Activated naive CD4-positive, alpha-beta T cell treated with anti-CD3 and anti-CD28 coated beads for 36 hours (primary cell): ENCODE results near the gene ADIPOR1. TPM values are rescaled to one million over a fixed set of nuclear protein-coding genes. Genes with fewer than 3 reads are reported as not detected.
"Not testable (repeated sequence)": the region's sequence is repeated elsewhere in the genome, so short reads cannot be mapped to it uniquely, and the experiment has no call there.

Source experiments
- CTCF ChIA-PET: fragments of 350-600 bp; sonication (Branson Sonifier 250); formaldehyde crosslinking; loops from one replicate; lab custom pipeline; 2021; ENCODE audit warnings: antibody characterized with exemption; lab: Charles Lee
- DNase-seq: peaks from one replicate; pipeline ENCODE4 v3.0.0-alpha.2; 2020
- H3K27ac Mint-ChIP-seq: one replicate; pipeline ENCODE4 v1.8.0; 2021; ENCODE audit warnings: mild to moderate bottlenecking, mixed read lengths
- H3K27me3 Mint-ChIP-seq: one replicate; pipeline ENCODE4 v1.8.0; 2021; ENCODE audit warnings: low read depth, mixed read lengths
- H3K36me3 Mint-ChIP-seq: one replicate; pipeline ENCODE4 v1.8.0; 2021; ENCODE audit warnings: low read depth, mixed read lengths
- H3K4me1 Mint-ChIP-seq: one replicate; pipeline ENCODE4 v1.8.0; 2021; ENCODE audit warnings: low read depth, mixed read lengths
- H3K4me3 Mint-ChIP-seq: one replicate; pipeline ENCODE4 v1.8.0; 2021; ENCODE audit warnings: mild to moderate bottlenecking, moderate library complexity, mixed read lengths
- H3K9me3 Mint-ChIP-seq: one replicate; pipeline ENCODE4 v1.8.0; 2021; ENCODE audit warnings: mixed read lengths
- intact Hi-C: fragments of 100-400 bp; cut with micrococcal nuclease; formaldehyde crosslinking; loops from one replicate; pipeline ENCODE4 v1.15.1; 2023
- total RNA-seq, 2 experiments: library from RNA; stranded (reverse); gene quantifications; one replicate each; pipeline ENCODE4 v1.2.3, GENCODE V29; 2021

The ADIPOR1 gene
- total RNA-seq, 2 experiments from 2014 or later = 75.5 to 77.0 TPM

DNA sequence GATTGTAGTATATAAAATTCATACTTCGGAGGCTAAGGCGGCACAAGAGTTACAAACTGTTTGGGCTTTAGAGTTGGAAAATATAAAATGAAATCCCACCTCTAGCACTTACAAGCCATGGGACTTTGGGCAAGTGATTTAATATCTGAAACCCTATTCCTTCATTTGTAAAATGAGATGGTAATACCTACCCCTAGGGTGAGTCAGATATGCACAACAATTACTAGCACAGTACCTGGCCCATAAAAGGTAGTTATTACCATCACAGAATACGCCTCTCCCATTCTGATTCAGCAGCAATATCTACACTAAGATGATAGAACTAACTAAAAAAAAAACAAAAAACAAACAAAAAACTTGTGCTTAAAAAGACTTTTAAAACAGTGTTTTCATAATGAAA lies 34.6 kb downstream of the ADIPOR1 start:
- Mint-ChIP-seq H3K27me3 (no peaks in the 10 kb centered on the region), H3K27ac (no peak overlapping the region), H3K4me1 (peaks cover 24% of the 10 kb centered on the region), H3K4me3 (no peak overlapping the region), H3K9me3 (no peaks in the 10 kb centered on the region), H3K36me3 (peaks cover 5% of the 10 kb centered on the region)
- CTCF ChIA-PET = interaction anchor here (0.6 to 0.7 kb wide), 2 partner anchors 103 to 161 kb away, joined by 3 to 4 read pairs; no protein-coding TSS in a partner anchor
- no peak for DNase-seq
- intact Hi-C loops = no loop called here

DNA sequence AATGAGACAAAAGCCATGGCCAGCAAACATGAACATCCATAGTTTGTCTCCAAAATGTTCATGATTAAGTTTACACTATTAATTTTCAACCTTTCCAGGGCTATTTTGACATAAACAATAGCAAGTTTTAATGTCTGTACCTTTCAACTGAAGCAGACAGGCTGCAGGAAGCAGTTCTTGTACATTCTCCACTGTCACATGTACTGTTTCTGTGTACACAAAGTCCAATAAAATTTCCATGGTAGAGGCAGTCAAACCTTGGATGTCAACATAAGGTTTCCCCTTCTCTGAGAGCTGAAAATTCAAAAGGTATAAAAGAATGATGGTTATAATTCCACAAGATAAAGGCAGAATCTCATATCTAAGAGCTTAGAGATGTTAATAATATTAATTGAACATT lies 38.5 kb downstream of the ADIPOR1 start:
- Mint-ChIP-seq H3K27me3 (no peaks in the 10 kb centered on the region), H3K9me3 (no peaks in the 10 kb centered on the region), H3K4me3 (no peak overlapping the region), H3K36me3 (peaks cover 21% of the 10 kb centered on the region), H3K4me1 (peaks cover 14% of the 10 kb centered on the region), H3K27ac (no peak overlapping the region)
- intact Hi-C loops = no loop called here
- no peak for DNase-seq
- CTCF ChIA-PET = no interaction called here

DNA sequence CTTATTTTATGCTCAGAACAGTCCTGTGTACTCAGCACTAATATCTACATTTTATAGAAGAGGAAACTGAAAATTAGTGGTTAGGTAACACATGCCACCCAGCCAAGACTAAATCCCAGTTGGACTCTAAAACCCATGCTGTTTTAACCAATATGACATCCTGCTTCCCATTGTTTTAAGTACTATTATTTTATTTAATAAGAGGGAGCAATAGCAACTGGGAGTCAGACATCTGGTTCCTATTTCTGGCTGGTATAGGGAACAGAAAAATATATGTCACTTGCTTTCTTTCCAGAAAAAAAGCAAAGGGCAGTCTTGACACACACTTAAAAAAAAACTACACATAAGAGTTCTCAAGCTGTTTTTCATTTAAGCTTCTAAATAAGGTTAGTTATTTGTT lies 43.0 kb downstream of the ADIPOR1 start:
- CTCF ChIA-PET = no interaction called here
- peaks cover 43% of the 10 kb centered on the region for H3K36me3 Mint-ChIP-seq
- no peak for DNase-seq
- H3K4me3 Mint-ChIP-seq = no peak overlapping the region
- H3K27ac Mint-ChIP-seq = no peak overlapping the region
- intact Hi-C loops = no loop called here
- H3K27me3 Mint-ChIP-seq = no peaks in the 10 kb centered on the region
- H3K4me1 Mint-ChIP-seq = no peaks in the 10 kb centered on the region
- H3K9me3 Mint-ChIP-seq = no peaks in the 10 kb centered on the region

DNA sequence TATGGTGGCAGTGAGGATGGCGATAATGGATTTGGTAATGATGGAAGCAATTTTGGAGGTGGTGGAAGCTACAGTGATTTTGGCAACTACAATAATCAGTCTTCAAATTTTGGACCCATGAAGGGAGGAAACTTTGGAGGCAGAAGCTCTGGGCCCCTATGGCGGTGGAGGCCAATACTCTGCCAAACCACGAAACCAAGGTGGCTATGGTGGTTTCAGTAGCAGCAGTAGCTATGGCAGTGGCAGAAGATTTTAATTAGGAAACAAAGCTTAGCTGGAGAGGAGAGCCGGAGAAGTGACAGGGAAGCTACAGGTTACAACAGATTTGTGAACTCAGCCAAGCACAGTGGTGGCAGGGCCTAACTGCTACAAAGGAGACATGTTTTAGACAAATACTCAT lies 45.6 kb downstream of the ADIPOR1 start:
- intact Hi-C loops, CTCF ChIA-PET, DNase-seq, H3K27me3 Mint-ChIP-seq, H3K9me3 Mint-ChIP-seq, H3K4me1 Mint-ChIP-seq, H3K4me3 Mint-ChIP-seq, H3K27ac Mint-ChIP-seq: not testable (repeated sequence)
- peaks cover 40% of the 10 kb centered on the region for H3K36me3 Mint-ChIP-seq

DNA sequence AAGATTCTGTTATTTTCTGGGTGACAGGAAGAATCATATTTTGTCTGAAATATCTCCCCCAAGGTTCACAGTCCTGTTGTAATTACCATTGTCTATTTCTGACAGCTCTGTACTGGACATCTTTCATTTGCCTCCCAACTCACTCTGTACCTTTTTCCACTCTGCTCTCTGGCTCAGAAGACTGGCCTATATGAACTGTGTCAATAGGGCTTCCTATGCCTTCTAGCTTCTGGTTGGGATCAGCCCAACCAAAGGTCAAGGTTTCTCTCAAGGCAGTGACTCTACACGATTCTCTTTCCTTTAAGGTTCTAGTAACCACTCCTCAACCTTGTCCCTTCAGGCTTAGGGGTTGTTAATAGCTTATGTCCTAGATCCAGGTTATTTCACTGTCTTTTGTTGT lies 48.6 kb downstream of the ADIPOR1 start:
- CTCF ChIA-PET = no interaction called here
- Mint-ChIP-seq H3K27me3 (no peaks in the 10 kb centered on the region), H3K4me1 (no peaks in the 10 kb centered on the region), H3K9me3 (no peaks in the 10 kb centered on the region), H3K36me3 (peaks cover 36% of the 10 kb centered on the region), H3K27ac (no peak overlapping the region), H3K4me3 (no peak overlapping the region)
- intact Hi-C loops = no loop called here
- DNase-seq = no peak

DNA sequence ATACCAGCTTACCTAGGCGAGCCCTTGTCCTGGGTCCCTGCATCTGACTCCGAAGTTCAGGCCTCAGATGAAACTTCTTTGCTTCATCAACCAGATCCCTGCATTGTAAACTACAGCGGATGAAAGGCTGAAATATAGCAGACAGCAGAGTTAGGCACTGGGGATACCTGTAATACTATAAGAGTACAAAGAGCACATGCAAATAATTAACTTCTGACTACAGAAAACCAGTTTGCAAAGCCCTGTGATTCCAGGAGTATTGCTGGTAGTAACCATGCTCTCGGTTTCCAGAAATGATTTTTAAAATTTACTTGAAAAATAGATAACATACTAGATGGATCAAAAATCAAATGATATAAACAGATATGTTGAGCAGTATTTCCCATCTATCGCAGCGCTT lies 49.1 kb downstream of the ADIPOR1 start:
- Mint-ChIP-seq H3K36me3 (peaks cover 36% of the 10 kb centered on the region), H3K4me1 (no peaks in the 10 kb centered on the region), H3K9me3 (no peaks in the 10 kb centered on the region), H3K27me3 (no peaks in the 10 kb centered on the region), H3K27ac (no peak overlapping the region), H3K4me3 (no peak overlapping the region)
- CTCF ChIA-PET = no interaction called here
- DNase-seq = no peak
- intact Hi-C loops = no loop called here

DNA sequence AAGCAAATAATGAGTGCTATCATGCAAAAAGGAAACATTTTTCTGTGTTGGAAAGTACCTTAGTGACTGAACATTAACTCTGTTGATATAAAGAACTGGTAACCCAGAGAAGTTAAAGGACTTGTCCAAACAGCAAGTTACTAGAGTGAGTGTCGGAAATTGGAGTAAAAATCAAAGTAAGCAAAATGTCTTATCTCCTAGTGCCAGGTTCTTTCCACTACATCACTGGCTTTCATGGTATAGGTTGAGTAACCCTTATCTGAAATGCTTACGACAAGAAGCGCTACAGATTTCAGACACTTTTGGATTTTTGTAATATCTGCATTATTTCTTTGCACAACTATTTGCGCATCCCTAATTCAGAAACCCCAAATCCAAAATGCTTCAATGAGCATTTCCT lies 52.8 kb downstream of the ADIPOR1 start:
- Mint-ChIP-seq H3K36me3 (peaks cover 22% of the 10 kb centered on the region), H3K9me3 (no peaks in the 10 kb centered on the region), H3K4me1 (no peaks in the 10 kb centered on the region), H3K4me3 (no peak overlapping the region), H3K27me3 (no peaks in the 10 kb centered on the region), H3K27ac (no peak overlapping the region)
- CTCF ChIA-PET = interaction anchor here (0.6 kb wide), 1 partner anchor 158 kb away, joined by 5 read pairs; no protein-coding TSS in a partner anchor
- DNase-seq = no peak
- intact Hi-C loops = no loop called here

DNA sequence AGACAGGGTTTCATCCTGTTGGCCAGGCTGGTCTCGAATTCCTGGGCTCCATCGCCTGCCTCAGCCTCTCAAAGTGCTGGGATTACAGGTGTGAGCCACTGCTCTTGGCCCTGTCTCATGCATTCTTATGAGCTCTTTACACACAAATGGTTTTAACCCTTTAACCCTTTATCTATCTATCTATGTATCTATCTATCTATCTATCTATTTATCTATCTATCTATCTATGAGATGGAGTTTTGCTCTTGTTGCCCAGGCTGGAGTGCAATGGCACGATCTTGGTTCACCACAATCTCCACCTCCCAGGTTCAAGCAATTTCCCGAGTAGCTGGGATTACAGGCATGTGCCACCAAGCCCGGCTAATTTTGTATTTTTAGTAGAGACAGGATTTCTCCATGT lies 54.3 kb downstream of the ADIPOR1 start:
- peaks cover 17% of the 10 kb centered on the region for H3K36me3 Mint-ChIP-seq
- H3K27ac Mint-ChIP-seq, DNase-seq, H3K4me3 Mint-ChIP-seq, H3K27me3 Mint-ChIP-seq, CTCF ChIA-PET, H3K4me1 Mint-ChIP-seq, intact Hi-C loops, H3K9me3 Mint-ChIP-seq: not testable (repeated sequence)

DNA sequence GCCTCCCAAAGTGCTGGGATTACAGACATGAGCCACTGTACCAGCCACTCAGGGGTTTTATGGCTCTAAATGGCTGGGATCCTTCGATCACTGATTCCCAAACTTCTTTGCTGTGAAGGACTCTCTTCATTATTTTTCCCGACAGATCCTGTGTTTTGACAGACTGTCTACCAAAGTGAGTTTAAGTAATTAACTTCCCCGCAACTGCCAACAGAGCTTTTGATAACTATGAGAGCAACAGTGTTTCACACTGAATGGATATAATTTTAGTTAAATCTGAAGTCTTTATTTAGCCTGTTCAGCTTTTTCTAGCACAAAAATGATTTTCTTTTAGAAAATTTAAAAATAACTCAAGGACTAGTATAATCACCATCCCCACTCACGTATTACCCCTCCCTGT lies 56.6 kb downstream of the ADIPOR1 start:
- H3K27me3 Mint-ChIP-seq = no peaks in the 10 kb centered on the region
- intact Hi-C loops = no loop called here
- H3K27ac Mint-ChIP-seq = no peak overlapping the region
- no peaks in the 10 kb centered on the region for H3K4me1 Mint-ChIP-seq
- peaks cover 22% of the 10 kb centered on the region for H3K36me3 Mint-ChIP-seq
- CTCF ChIA-PET = no interaction called here
- DNase-seq = no peak
- no peaks in the 10 kb centered on the region for H3K9me3 Mint-ChIP-seq
- H3K4me3 Mint-ChIP-seq = no peak overlapping the region

DNA sequence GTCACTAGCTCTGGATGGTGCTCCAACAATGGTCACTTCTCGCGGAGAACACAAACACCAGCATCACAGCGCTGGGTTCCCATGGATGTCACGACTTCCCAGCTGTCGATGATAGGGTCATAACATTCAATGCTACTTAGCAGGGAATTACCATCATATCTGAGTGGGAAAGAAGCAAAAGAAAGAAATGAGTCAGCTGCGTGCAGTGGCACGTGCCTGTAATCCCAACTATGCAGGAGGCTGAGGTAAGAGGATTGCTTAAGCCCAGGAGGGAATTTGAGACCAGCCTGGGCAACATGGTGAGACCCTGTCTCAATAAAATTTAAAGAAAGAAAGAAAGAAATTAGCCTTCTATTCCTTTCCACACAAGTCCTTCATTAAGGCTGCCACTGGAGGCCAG lies 65.6 kb downstream of the ADIPOR1 start:
- no peak overlapping the region for H3K27ac Mint-ChIP-seq
- no peak overlapping the region for H3K4me3 Mint-ChIP-seq
- CTCF ChIA-PET = no interaction called here
- peaks cover 13% of the 10 kb centered on the region for H3K4me1 Mint-ChIP-seq
- intact Hi-C loops = no loop called here
- DNase-seq = no peak
- H3K36me3 Mint-ChIP-seq = peaks cover 16% of the 10 kb centered on the region
- no peaks in the 10 kb centered on the region for H3K9me3 Mint-ChIP-seq
- H3K27me3 Mint-ChIP-seq = no peaks in the 10 kb centered on the region

Other genes starting within 250 kb of the ADIPOR1 start
- not detected for gene SYT2, start 247.9 kb downstream of the ADIPOR1 start, total RNA-seq
- gene KDM5B, start 149.9 kb downstream of the ADIPOR1 start, total RNA-seq = 10 to 100 TPM; 16.8 to 18.2 TPM
- under 1 TPM; 0.37 to 0.43 TPM for gene PCAT6, start 147.4 kb downstream of the ADIPOR1 start, total RNA-seq
- 1 to 10 TPM; 5.9 to 6.2 TPM for gene RABIF, start 69.2 kb downstream of the ADIPOR1 start, total RNA-seq
- 10 to 100 TPM; 42.5 to 42.6 TPM for gene KLHL12, start 31.1 kb downstream of the ADIPOR1 start, total RNA-seq
- gene CYB5R1, start 8.9 kb upstream of the ADIPOR1 start, total RNA-seq = 10 to 100 TPM; 13.5 to 14.1 TPM
- 10 to 100 TPM; 80.3 to 90.6 TPM for gene TMEM183A, start 49.1 kb upstream of the ADIPOR1 start, total RNA-seq
- gene PPFIA4, start 68.2 kb upstream of the ADIPOR1 start, total RNA-seq = 1 to 10 TPM; 4.5 to 6.5 TPM
- gene MYOG, start 127.7 kb upstream of the ADIPOR1 start, total RNA-seq = not detected
- not detected for gene ADORA1, start 169.4 kb upstream of the ADIPOR1 start, total RNA-seq
- not detected for gene MYBPH, start 217.5 kb upstream of the ADIPOR1 start, total RNA-seq
- under 1 TPM; 0.24 to 0.44 TPM for gene CHI3L1, start 228.4 kb upstream of the ADIPOR1 start, total RNA-seq